Liver (tissue), 3 donors: ENCODE results near the gene NCAPG2.

Experiments
- ATF3 ChIP-seq: IDR thresholded peaks from 2 replicates; pipeline ENCODE4 v1.6.1; 2016; ENCODE audit warnings: antibody characterized with exemption
- CTCF ChIP-seq: fragments of 150-350 bp; IDR thresholded peaks from 2 replicates; pipeline ENCODE4 v1.5.1; 2017; ENCODE audit warnings: improper control_type of control experiment, low read depth, low read length; ENCODE audit not compliant: missing input control
- FOXA1 ChIP-seq: IDR thresholded peaks from 2 replicates; pipeline ENCODE4 v1.6.1; 2016; ENCODE audit warnings: antibody characterized with exemption
- GABPA ChIP-seq, 2 donors: IDR thresholded peaks in 1 of 2; conservative IDR thresholded peaks in 1 of 2; 2 replicates each; pipeline ENCODE4 v1.6.1; 2016; ENCODE audit warnings: antibody characterized with exemption in 2 of 2, mild to moderate bottlenecking in 1 of 2, moderate library complexity in 1 of 2
- JUND ChIP-seq, 2 donors: IDR thresholded peaks; 2 replicates each; pipeline ENCODE4 v1.6.1; 2016; ENCODE audit warnings: antibody characterized with exemption in 2 of 2
- MAX ChIP-seq: IDR thresholded peaks from 2 replicates; pipeline ENCODE4 v1.6.1; 2016; ENCODE audit warnings: antibody characterized with exemption
- RXRA ChIP-seq, 2 donors: IDR thresholded peaks; 2 replicates each; pipeline ENCODE4 v1.6.1; 2017 to 2018; ENCODE audit warnings: antibody characterized with exemption in 2 of 2, mild to moderate bottlenecking in 1 of 2
- SP1 ChIP-seq: IDR thresholded peaks from 2 replicates; pipeline ENCODE4 v1.6.1; 2018; ENCODE audit warnings: antibody characterized with exemption, mild to moderate bottlenecking
- YY1 ChIP-seq: IDR thresholded peaks from 2 replicates; pipeline ENCODE4 v1.6.1; 2016; ENCODE audit warnings: antibody characterized with exemption, mild to moderate bottlenecking
- donor health status: healthy.
- donor health status: healthy.

DNA sequence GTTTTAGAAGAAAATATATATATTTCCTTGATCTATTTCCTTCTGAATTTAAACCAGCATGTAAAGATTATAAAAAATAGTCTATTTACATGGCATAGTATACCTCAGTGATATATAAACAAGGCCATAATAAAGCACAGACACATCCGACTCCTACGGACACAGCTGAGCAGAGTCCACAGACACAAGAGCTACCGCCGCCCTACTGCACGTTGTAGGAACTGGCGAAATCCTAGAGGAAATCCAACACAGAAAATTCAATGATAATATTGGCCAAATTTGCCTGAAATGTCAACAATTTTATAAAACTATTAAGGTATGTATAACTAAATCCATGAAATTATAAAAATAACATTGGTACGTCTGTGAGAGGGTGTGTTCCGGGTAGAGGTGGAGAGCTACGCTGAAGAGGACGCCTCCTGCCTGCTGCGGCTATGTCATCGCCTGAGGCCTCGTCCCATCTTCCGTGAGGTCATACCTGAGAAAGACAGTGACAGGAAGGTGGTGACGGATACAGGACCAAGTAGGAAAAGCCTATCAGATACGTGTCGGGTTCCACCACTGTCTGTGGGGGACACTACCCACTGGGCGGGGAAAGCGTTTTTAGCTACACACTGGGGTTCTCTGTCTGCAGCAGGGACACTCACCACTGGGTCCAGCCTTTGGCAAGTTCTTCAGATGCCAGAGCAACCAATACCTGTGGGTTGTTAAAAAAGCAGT lies 29.3 kb upstream of the NCAPG2 start:
- TF ChIP-seq CTCF (no peak), ATF3 (no peak), FOXA1 (no peak), MAX (no peak), JUND (IDR thresholded peaks at IDR 0.05) (no peak), RXRA (IDR thresholded peaks at IDR 0.05) (no peak), GABPA (IDR thresholded peaks at IDR 0.05 in 1 of 2, conservative IDR thresholded peaks at IDR 0.05 in 1 of 2) (no peak), YY1 (no peak), SP1 (no peak)
